Esophagus muscularis mucosa (tissue), 4 donors: Measurements from ENCODE around the gene KPTN. TPM values are rescaled to one million over a fixed set of nuclear protein-coding genes. Genes with fewer than 3 reads are reported as not detected.

ENCODE experiments used
- DNase-seq: peaks from one replicate; pipeline ENCODE4 v3.0.0-alpha.2; 2017; ENCODE audit errors: extremely low spot score
- H3K27ac ChIP-seq, 4 donors: fragments of 200-600 bp; sonication (generic); replicated peaks in 1 of 4; 1 replicate in 3 of 4; 2 replicates in 1 of 4; pipeline ENCODE4 v1.5.1; 2016 to 2019; ENCODE audit warnings: mild to moderate bottlenecking in 1 of 4
- H3K27me3 ChIP-seq, 4 donors: fragments of 200-600 bp; sonication (generic); one replicate each; pipeline versions ENCODE4 v1.5.1 to v1.6.0; 2016 to 2019
- H3K36me3 ChIP-seq, 4 donors: fragments of 200-600 bp; sonication (generic); one replicate each; pipeline ENCODE4 v1.5.1; 2016 to 2019
- H3K4me1 ChIP-seq, 4 donors: fragments of 200-600 bp; sonication (generic); one replicate each; pipeline ENCODE4 v1.5.1; 2016 to 2019
- H3K4me3 ChIP-seq, 4 donors: fragments of 200-600 bp; sonication (generic); 1 replicate in 2 of 4; 2 replicates in 2 of 4; pipeline ENCODE4 v1.5.1; 2016 to 2019; ENCODE audit warnings: mild to moderate bottlenecking in 4 of 4, moderate library complexity in 1 of 4
- H3K9me3 ChIP-seq, 4 donors: fragments of 200-600 bp; sonication (generic); 1 replicate in 3 of 4; 2 replicates in 1 of 4; pipeline ENCODE4 v1.5.1; 2016 to 2019
- CTCF ChIP-seq, 3 experiments: fragments of 200-600 bp in 2 of 3; fragments of 450-650 bp in 1 of 3; sonication (generic) in 2 of 3; IDR thresholded peaks; one replicate each; pipeline ENCODE4 v1.5.1; 2017 to 2019; ENCODE audit warnings: antibody characterized with exemption in 3 of 3, mild to moderate bottlenecking in 2 of 3, moderate library complexity in 1 of 3
- EP300 ChIP-seq: sonication (generic); formaldehyde crosslinking; IDR thresholded peaks from one replicate; pipeline ENCODE4 v1.6.1; 2017; ENCODE audit warnings: antibody characterized with exemption
- POLR2A ChIP-seq: fragments of 450-650 bp; IDR thresholded peaks from one replicate; pipeline ENCODE4 v1.6.1; 2017; ENCODE audit warnings: antibody characterized with exemption, moderate library complexity, mild to moderate bottlenecking, low read depth
- POLR2AphosphoS5 ChIP-seq, 2 donors: sonication (generic); formaldehyde crosslinking; IDR thresholded peaks; one replicate each; pipeline ENCODE4 v1.6.1; 2017; ENCODE audit warnings: antibody characterized with exemption in 2 of 2
- WGBS: methylation state at CpG from one replicate; pipeline ENCODE4 v1.1.5; 2018; 5-methylcytosine and 5-hydroxymethylcytosine counted together
- intact Hi-C: fragments of 100-400 bp; cut with DNase I; formaldehyde crosslinking; loops from one replicate; pipeline ENCODE4 v1.15.1; 2023
- total RNA-seq, 4 donors: library from RNA; depleted of rRNA; stranded (reverse); fragments of >200 nt; gene quantifications; one replicate each; pipeline versions ENCODE4 v1.1.0 to v1.2.1, GENCODE V29; 2016

Gene KPTN
- total RNA-seq, 4 donors from 2014 or later = 2.3 to 9.4 (median 5.2) TPM

GRCh38 chr19:47523473-47523872 is 39.5 kb upstream of the KPTN start:
- intact Hi-C loops = no loop called here
- Histone ChIP-seq H3K4me3 (no peak overlapping the region), H3K9me3 (no peaks in the 10 kb centered on the region), H3K4me1 (peaks cover 9 to 26% (median 17%) of the 10 kb centered on the region in 4 donors), H3K27me3 (peaks cover 0 to 21% (median 0%) of the 10 kb centered on the region in 4 donors), H3K36me3 (no peaks in the 10 kb centered on the region), H3K27ac (peak overlapping the region in 1 of 4 donors; percentile 31)
- DNase-seq = no peak
- no peak for TF ChIP-seq CTCF (IDR thresholded peaks at IDR 0.05)
- WGBS = 44% methylated on average over 7 of the region's 7 CpGs

- WGBS = 61% methylated on average over 20 of the region's 20 CpGs
Measured at GRCh38 chr19:47521473-47522180, 37.6 kb upstream of the KPTN start.

GRCh38 chr19:47520839-47521238 is 36.8 kb upstream of the KPTN start:
- Histone ChIP-seq H3K4me1 (peaks cover 13 to 26% (median 21%) of the 10 kb centered on the region in 4 donors), H3K27ac (no peak overlapping the region), H3K27me3 (peaks cover 0 to 21% (median 0%) of the 10 kb centered on the region in 4 donors), H3K4me3 (no peak overlapping the region), H3K9me3 (no peaks in the 10 kb centered on the region), H3K36me3 (no peaks in the 10 kb centered on the region)
- no peak for DNase-seq
- no peak for TF ChIP-seq POLR2AphosphoS5 (IDR thresholded peaks at IDR 0.05)
- TF ChIP-seq CTCF (IDR thresholded peaks at IDR 0.05) = no peak
- no peak for TF ChIP-seq EP300
- no peak for TF ChIP-seq POLR2A
- 79% methylated on average over 2 of the region's 6 CpGs for WGBS
- intact Hi-C loops = no loop called here

More at GRCh38 chr19:47521473-47522180, 37.6 kb upstream of the KPTN start:
- Histone ChIP-seq H3K4me1 (peaks cover 9 to 26% (median 17%) of the 10 kb centered on the region in 4 donors), H3K36me3 (no peaks in the 10 kb centered on the region), H3K27ac (peak overlapping the region in 1 of 4 donors; percentile 14), H3K9me3 (no peaks in the 10 kb centered on the region), H3K4me3 (no peak overlapping the region), H3K27me3 (peaks cover 0 to 21% (median 0%) of the 10 kb centered on the region in 4 donors)
- no peak for DNase-seq
- intact Hi-C loops = no loop called here
- TF ChIP-seq EP300 (no peak), CTCF (IDR thresholded peaks at IDR 0.05) (no peak), POLR2A (no peak), POLR2AphosphoS5 (IDR thresholded peaks at IDR 0.05) (no peak)

GRCh38 chr19:47520343-47520806 is 36.4 kb upstream of the KPTN start:
- DNase-seq = no peak
- no peaks in the 10 kb centered on the region for H3K9me3 ChIP-seq
- TF ChIP-seq EP300 (no peak), POLR2AphosphoS5 (IDR thresholded peaks at IDR 0.05) (no peak), CTCF (IDR thresholded peaks at IDR 0.05) (no peak), POLR2A (no peak)
- peaks cover 0 to 21% (median 0%) of the 10 kb centered on the region in 4 donors for H3K27me3 ChIP-seq
- H3K4me3 ChIP-seq = no peak overlapping the region
- H3K4me1 ChIP-seq = peaks cover 17 to 26% (median 25%) of the 10 kb centered on the region in 4 donors
- H3K27ac ChIP-seq = no peak overlapping the region
- WGBS = 82% methylated on average over 9 of the region's 10 CpGs
- H3K36me3 ChIP-seq = no peaks in the 10 kb centered on the region
- intact Hi-C loops = no loop called here
